ENCODE measurements around the gene CIDEB.
A peak's percentile ranks its signal among the peaks of the same experiment; 100 is the strongest.
"Not testable (repeated sequence)": the region's sequence is repeated elsewhere in the genome, so short reads cannot be mapped to it uniquely, and the experiment has no call there.

CIDEB gene

DNA sequence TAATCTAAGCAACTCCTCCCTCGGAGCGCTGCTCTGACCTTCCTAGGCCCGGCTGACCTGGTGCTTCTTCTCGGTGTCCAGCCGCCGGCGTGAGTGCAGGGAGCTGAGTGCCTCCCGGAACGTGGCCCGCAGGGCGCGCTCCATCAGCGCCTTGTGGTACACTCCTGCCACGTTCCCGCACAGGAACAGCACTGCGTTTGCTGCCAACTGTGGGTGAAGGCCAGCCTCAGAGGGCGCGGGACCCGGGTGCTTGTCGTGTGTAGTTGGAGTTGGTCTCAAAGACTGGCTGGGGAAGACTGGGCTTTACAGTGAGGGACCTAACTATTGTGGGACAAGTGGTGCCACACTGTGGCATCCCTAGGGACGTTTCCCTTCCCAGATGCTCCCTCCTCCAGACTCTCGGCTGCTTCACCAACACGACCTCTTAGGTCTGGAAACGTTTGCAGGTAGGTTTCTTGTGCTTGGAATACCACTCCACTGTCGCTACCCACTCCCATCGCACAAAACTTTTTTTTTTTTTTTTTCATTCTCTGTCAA lies 24.0 kb upstream of the CIDEB start:
- DNase-seq: no peak

- DNase-seq: no peak
Measured at GRCh38 chr14:24330973-24331674, 23.3 kb upstream of the CIDEB start.

DNA sequence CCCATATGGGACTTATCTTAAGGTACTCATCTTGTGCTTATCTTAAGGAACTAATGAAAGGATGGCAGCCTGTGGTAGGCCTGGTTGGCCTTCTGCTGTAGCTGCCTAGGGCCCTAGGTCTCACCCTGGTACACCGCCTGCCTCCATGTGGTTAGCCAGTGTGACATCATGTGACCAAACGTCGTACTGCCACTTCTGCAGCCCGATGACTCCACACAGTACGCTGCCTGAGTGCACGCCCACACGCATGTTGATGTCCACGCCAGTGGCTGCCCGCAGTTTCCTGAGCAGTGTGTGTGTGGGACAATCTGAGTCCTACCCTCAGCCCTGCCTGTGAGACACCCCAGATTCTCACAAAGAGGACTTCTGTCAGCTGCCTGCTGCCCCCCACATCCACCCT lies 22.0 kb upstream of the CIDEB start:
- DNase-seq: peak; percentile 26

DNA sequence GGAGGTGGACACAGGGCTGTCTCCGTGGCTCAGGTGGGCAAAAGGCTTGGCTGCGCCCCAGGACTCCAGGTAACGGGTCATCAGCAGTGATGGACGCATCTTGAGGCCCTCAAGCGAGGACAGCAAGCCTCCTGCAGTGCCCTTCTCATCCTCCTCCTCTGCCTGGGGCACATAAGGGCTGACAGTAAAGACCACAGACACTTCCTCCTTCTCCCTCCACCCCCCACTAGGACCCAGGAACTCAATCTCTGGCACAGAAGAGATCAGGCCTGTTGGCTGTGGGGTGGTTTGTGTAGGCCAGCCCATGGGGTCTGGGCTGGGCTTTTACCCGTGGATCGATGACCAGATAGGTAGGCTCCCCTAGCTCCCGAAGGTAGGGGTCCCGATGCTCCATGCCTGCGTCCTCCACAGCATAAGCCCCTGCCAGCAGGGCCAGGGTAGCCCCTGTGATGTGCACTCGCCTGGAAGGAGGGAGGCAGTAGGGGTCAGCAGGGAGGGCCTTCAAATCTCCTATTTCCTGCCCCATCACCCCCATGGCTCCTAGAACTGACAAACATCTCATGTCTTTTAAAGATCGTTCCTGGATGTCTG lies 21.4 kb upstream of the CIDEB start:
- DNase-seq: no peak

DNA sequence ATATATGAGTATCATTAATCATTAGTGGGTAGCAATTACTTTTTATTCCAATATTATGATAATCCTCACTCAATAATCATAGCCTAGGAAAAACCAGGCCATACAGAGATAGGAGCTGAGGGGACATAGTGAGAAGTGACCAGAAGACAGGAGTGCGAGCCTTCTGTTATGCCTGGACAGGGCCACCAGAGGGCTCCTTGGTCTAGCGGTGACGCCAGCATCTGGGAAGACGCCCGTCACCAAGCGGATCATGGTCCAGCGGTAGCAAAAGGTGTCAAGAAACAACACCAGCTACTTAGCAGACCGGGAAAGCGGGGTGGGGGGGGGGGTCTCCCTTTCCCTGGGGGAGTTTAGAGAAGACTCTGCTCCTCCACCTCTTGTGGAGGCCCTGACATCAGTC lies 20.1 kb upstream of the CIDEB start:
- DNase-seq: not testable (repeated sequence)

- DNase-seq: no peak
Measured at GRCh38 chr14:24327303-24327702, 19.5 kb upstream of the CIDEB start.

DNA sequence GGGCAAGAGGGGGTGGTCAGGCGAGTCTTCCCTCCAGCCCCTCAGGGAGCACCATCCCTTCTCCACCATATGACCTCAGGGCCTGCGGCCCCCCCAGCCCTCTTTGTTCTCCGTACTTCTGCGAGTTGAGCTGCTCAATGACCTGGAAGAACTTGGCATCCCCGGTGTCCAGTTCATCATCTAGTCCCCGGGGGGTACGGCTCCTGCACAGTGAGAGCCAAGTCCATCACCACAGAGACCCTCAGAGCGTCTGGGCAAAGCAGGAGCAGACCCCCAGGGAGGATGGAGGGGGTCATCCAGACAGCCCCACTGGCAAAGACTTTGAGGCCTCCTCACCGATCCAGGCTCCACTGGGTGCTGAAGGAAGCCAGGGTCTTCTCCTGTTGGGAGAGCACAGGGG lies 18.2 kb upstream of the CIDEB start:
- DNase-seq: no peak

GRCh38 chr14:24325041-24325530 lies 17.3 kb upstream of the CIDEB start:
- DNase-seq: no peak

DNA sequence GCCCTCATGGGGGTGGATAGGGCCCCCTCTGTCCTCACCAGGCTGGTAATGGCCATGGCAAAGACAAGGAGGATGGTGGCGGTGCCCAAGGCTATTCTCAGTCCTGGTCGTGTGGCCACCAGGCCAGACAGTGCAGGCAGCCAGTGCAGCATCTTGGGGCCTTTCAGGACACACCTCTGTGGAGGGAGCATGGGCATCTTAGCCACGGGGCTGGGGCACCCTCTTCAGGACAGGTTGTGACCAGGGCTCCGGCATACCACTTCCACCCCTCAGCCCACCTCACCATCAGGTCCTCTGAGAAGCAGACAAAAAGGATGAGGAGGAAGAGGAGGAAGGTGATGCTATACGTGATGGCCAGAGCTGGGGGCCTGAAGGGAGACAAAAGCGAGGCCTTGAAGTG lies 16.2 kb upstream of the CIDEB start:
- DNase-seq: no peak

DNA sequence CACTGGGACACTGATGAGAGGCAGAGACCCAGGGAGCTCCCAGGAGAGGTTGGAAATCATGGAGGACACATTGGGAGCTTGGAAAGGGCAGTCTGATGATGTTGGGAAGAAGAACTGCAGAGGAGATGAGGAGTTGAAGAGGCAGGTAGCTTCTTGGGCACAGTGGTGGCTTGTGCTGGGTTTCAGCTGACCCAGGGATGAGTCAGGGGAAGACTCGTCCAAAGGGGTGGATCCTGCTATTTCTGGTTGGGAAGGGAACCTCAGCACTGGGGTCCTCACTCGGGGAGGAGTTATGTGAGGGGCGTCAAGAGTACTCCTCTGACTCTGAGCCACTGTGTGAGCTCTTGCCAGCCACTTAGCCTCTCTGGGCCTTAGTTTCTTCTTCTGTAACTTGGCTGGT lies 15.6 kb upstream of the CIDEB start:
- DNase-seq: no peak

- no peak for DNase-seq
Measured at GRCh38 chr14:24322672-24323071, 14.9 kb upstream of the CIDEB start.

- no peak for DNase-seq
Measured at GRCh38 chr14:24321212-24321975, 13.6 kb upstream of the CIDEB start.

DNA sequence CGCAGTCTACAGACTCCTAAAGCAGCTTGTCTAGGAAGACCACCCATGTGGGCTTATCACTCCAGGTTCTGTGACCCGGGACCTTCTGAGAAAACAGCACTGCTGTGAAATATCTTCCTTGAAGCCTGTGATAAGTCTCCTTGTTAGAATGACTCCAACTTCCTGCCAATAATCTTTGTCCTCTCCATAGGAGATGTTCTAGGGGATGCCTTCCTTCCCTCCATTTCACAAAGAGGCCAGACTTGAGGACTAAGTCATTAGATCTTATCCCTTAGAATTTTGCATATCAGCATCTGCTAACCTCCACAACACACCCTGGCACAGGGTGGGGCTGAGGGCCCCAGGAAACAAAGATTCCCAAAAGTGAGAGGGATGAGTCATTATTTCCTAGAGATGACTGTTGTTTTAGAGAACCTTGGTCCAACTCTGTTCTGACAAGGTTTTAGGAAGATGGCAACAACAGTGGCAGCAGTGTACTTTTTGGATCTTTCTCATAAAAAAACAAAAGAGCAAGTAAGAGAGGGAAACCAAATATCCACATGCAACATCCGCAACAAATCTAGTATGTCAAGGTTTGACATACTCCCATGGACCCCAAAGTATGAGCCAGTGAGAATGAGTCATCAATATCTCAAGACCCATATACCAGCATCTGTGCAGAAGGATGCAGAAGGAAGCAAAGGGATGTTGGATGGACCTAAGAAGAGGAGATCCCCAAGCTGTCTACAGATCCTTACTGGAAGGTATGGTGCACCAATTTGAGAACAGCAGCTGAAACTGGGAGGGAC lies 9.6 kb upstream of the CIDEB start:
- DNase-seq: no peak

DNA sequence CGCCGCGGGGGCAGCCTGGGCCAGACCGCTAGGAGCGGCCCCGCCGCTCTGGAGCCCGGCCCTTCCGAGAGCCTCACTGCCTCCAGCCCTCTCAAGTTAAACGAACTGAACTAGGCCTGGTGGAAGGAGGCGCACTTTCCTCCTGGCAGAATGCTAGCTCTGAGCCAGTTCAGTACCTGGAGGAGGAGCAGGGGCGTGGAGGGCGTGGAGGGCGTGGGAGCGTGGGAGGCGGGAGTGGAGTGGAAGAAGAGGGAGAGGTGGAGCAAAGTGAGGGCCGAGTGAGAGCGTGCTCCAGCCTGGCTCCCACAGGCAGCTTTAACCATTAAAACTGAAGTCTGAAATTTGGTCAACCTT lies 8.8 kb upstream of the CIDEB start:
- no peak for DNase-seq

DNA sequence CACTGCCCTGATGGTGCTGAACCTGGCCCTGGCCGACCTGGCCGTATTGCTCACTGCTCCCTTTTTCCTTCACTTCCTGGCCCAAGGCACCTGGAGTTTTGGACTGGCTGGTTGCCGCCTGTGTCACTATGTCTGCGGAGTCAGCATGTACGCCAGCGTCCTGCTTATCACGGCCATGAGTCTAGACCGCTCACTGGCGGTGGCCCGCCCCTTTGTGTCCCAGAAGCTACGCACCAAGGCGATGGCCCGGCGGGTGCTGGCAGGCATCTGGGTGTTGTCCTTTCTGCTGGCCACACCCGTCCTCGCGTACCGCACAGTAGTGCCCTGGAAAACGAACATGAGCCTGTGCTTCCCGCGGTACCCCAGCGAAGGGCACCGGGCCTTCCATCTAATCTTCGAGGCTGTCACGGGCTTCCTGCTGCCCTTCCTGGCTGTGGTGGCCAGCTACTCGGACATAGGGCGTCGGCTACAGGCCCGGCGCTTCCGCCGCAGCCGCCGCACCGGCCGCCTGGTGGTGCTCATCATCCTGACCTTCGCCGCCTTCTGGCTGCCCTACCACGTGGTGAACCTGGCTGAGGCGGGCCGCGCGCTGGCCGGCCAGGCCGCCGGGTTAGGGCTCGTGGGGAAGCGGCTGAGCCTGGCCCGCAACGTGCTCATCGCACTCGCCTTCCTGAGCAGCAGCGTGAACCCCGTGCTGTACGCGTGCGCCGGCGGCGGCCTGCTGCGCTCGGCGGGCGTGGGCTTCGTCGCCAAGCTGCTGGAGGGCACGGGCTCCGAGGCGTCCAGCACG lies 8.2 kb upstream of the CIDEB start:
- no peak for DNase-seq

GRCh38 chr14:24315243-24315806 lies 7.5 kb upstream of the CIDEB start:
- DNase-seq: no peak

GRCh38 chr14:24314377-24315193 lies 6.8 kb upstream of the CIDEB start:
- no peak for DNase-seq

- DNase-seq: no peak
Measured at GRCh38 chr14:24313913-24314312, 6.1 kb upstream of the CIDEB start.

GRCh38 chr14:24312736-24313507 lies 5.1 kb upstream of the CIDEB start:
- no peak for DNase-seq
